GM20431 (cell line): Measurements from ENCODE around the gene SEMA6B.
"Not testable (repeated sequence)": the region's sequence is repeated elsewhere in the genome, so short reads cannot be mapped to it uniquely, and the experiment has no call there.

Experiments used
- in situ Hi-C: fragments of 300-500 bp; cut with MseI, MboI; formaldehyde crosslinking; loops from one replicate; pipeline ENCODE4 v1.15.0; 2020; ENCODE audit warnings: low sequenced_read_pairs; ENCODE audit not compliant: unreplicated experiment

SEMA6B gene

GRCh38 chr19:4531562-4532165 lies 27.8 kb downstream of the SEMA6B start:
- in situ Hi-C loops: no loop called here

DNA sequence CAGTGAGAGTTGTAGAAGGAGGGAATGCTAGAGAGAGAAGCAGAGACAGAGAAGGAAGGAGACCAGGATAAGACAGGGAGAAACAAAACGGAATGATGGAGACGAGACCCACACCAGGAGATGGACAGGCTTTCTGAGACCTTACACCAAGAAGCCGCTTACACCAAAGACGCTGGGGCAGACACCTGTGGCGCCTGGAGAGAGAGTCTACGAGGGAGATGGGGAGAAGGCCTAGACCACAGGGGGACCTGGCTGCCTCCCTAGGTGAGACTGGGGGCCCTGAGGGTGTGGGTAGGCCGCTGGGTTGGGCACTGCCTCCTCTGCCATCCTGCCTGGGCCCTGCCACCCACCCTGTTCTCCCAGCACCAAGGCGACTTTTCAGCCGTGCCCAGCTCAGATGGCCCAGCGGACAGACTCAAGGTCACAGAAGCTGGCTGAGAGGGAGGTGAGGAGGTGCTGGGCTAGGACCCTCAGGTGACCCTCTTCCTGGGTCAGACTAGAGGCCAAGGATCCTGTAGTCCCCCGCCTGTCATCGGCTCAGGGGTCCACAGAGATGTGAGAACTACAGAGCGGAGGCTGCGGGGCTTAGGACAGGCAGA lies 29.5 kb downstream of the SEMA6B start:
- in situ Hi-C loops: no loop called here

- in situ Hi-C loops: no loop called here
Measured at GRCh38 chr19:4528843-4529242, 30.6 kb downstream of the SEMA6B start.

DNA sequence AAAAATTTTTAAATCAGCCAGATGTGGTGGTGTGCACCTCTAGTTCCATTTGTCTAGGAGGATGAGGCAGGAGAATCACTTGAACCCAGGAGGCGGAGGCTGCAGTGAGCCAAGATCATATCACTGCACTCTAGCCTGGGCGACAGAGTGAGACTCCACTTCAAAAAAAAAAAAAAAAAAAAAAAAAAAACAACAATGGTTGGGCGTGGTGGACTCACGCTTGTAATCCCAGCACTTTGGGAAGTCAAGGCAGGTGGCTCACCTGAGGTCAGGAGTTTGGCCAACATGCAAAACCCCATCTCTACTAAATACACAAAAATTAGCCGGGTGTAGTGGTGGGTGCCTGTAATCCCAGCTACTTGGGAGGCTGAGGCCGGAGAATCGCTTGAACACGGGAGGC lies 32.1 kb downstream of the SEMA6B start:
- in situ Hi-C loops: not testable (repeated sequence)

DNA sequence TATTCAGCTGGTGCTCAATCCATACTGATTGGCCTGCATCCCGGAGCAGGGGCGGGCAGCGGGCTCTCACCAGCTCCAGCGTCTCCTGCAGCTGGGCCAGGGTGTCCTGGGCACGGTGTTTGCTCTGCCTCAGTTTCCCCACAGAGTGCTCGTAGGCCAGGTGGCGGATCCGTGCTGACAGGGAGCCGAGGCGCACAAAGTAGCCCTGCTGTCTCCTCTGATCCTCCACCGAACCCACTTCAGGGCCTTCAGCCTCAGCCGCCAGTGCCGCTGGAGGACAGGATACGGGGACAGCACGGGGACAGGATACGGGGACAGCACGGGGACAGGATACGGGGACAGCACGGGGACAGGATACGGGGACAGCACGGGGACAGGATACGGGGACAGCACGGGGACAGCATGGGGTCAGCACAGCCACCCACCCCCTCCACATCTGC lies 33.9 kb downstream of the SEMA6B start:
- in situ Hi-C loops: no loop called here

DNA sequence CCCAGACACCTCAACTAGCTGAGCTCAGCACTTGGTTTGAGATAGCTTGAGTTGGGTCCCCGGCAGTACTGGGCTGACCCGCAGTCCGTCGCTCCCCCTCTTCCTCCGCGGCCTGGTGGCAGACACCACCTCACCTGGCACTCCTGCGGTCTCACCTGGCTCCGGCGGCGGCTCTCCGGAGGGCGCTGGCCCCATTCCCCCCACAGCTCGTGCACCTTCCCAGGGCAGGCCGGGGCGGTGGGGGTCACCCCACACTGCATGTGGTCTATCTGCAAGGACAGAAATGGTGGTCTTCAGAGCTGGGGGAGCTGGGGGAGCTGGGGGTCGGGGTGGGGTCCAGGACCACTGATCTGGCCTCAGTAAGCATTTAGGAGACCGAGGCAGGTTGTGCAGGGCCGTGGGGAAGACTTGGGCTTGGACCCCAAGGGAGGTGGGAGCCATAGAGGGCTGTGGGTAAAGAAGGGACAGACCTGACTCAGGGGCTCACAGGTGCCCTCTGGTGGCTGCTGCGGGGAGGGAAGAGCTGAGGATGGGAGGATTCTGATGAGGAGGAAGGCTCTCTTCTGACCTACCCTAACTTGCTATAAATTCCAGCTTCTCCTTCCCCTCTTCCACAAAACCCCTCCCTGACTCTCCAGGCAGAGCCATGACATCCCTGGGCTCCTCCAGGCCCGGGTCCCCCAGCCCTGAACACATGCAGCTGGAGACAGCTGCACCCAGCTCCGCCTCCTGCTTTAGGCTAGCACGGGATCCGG lies 34.5 kb downstream of the SEMA6B start:
- in situ Hi-C loops: no loop called here

DNA sequence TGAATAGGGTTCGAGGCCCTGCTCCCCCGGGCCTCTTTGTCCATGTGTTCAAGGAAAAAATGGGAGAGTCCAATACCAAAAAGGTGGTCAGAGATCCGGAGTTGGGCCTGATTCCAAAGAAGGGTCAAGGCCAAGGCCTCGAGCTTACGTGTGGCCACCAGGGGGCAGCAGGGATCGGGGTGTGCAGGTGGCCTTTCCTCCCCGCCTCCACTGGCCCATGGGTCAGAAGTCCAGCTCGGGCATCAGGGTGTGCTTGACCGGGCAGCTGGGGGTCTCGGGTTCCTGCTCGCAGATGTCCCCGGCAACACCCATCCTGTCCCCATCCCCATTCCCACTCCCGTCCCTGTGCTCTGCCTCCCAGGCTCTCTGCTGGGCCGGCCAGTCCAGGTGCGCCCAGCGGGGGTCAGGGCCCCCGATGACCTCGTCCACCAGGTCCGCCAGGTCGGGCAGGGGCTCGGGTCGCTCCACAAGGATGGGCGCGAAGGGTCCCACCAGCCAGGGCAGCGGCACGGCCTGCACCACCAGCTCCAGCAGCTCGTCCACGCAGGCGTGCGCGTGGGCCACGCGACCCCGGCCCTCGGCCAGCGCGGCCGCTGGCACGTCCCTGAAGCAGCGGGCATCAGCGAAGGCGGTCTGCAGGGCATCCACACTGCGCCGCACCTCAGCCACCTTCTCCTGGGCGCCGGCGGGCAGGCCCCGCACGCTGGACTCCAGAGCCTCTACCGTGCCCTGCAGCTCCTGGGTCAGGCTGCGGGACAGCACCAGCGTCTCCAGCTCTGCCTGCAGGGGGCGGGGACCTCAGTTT lies 36.0 kb downstream of the SEMA6B start:
- in situ Hi-C loops: no loop called here

DNA sequence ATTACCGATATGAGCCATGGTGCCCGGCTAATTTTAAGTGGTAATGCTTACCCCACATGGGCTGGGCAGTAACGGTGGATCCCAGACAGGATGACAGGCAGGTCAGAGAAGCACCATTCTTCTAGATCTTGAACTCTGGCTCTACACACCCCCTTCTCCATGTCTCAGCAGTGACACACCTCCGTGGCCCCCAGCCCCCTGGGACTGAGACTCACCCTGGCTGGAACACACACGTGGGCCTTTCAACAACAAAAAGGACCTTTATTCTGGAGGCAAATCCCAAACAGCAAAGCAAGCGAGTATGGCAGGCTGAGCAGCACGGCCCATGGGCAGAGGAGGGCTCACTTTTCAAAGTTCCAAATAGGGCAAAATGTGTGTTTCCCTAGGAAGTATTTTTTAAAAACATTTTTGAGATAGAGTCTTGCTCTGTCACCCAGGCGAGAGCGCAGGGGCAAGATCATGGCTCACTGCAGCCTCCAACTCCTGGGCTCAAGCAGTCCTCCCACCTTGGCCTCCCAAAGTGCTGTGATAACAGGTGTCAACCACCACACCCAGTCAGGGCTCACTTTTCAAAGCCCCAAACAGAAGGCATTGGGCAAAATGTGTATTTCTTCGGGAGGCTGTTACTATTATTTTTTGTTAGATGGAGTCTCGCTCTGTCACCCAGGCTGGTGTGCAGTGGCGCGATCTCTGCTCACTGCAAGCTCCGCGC lies 37.0 kb downstream of the SEMA6B start:
- in situ Hi-C loops: no loop called here

- in situ Hi-C loops: no loop called here
Measured at GRCh38 chr19:4521888-4522242, 37.6 kb downstream of the SEMA6B start.

- in situ Hi-C loops: no loop called here
Measured at GRCh38 chr19:4521170-4521887, 38.2 kb downstream of the SEMA6B start.

GRCh38 chr19:4519521-4520277 lies 39.8 kb downstream of the SEMA6B start:
- in situ Hi-C loops: no loop called here

DNA sequence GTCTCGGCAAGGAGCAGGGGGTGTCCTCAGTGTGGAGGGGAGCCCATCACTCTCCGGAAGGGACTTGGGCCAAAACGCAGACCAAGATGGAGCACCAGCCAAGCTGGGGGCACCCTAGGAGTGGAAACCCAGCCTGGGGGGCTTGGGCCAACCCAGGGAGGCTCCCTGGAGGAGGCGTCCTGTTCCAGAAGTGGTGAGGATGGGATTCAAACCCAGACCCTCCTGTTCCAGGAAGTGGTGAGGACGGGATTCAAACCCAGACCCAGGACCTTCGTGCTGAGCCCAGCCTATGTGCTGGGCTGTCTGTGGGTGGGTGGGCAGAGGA lies 40.4 kb downstream of the SEMA6B start:
- in situ Hi-C loops: no loop called here

GRCh38 chr19:4518345-4519171 lies 40.9 kb downstream of the SEMA6B start, which contains the start of gene PLIN4:
TSS of gene PLIN4 (minus strand) at chr19:4518486. CDS start at chr19:4518272, 214 bp downstream.
- in situ Hi-C loops: no loop called here

- in situ Hi-C loops: no loop called here
Measured at GRCh38 chr19:4517451-4518057, 41.9 kb downstream of the SEMA6B start.

- in situ Hi-C loops: no loop called here
Measured at GRCh38 chr19:4516939-4517300, 42.6 kb downstream of the SEMA6B start.

- in situ Hi-C loops: no loop called here
Measured at GRCh38 chr19:4516199-4516938, 43.1 kb downstream of the SEMA6B start.

GRCh38 chr19:4515732-4516131 lies 43.8 kb downstream of the SEMA6B start:
- in situ Hi-C loops: no loop called here
